Dedifferentiated amniotic fluid mesenchymal stem cell (primary cell): ENCODE results near the gene EXOSC3.
"Not testable (repeated sequence)": the region's sequence is repeated elsewhere in the genome, so short reads cannot be mapped to it uniquely, and the experiment has no call there.

Experiments
- DNase-seq: peaks from one replicate; pipeline ENCODE4 v3.0.0-alpha.2; 2016; ENCODE audit errors: extremely low spot score

The EXOSC3 gene

GRCh38 chr9:37775216-37775919, 9.5 kb downstream of the EXOSC3 start:
- no peak for DNase-seq

DNA sequence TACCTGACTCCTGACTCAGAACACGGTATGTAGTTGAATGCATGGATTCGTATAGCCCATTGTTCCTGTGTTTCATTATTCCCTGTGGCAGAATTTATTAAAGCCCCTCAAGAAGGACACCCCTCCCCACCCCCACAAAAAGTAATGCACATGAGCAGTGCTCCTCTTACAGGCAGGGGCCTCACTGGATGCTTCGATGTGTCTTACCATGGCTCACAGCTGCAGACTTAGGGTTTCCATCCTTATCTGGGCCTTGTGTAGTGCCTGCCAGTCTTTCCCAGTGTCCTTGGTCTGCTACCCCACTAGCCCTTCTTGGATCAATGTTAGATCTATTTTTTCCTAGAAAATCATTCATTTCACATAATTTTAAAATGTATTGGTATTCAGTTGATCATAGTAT, 14.9 kb downstream of the EXOSC3 start:
- no peak for DNase-seq

DNA sequence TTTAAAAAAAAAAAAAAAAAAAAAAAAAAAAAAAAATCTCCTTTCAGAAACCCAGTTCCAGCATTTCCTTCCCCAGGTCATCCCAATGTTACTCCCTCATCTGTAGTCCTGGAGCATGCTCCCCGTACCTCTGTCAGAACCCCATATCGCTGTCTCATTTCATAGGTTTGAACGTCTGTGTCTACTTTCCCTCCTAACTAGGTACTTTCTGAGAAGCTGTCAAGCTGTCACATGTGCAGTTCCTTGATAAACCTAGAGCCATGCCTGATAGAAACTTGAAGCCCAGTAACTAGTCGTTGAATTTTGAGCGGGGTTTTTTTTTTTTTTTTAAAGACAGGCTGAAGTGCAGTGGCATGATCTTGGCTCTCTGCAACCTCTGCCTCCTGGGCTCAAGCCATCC, 15.6 kb downstream of the EXOSC3 start:
- DNase-seq: no peak

GRCh38 chr9:37765263-37765662, 19.6 kb downstream of the EXOSC3 start:
- DNase-seq: not testable (repeated sequence)

DNA sequence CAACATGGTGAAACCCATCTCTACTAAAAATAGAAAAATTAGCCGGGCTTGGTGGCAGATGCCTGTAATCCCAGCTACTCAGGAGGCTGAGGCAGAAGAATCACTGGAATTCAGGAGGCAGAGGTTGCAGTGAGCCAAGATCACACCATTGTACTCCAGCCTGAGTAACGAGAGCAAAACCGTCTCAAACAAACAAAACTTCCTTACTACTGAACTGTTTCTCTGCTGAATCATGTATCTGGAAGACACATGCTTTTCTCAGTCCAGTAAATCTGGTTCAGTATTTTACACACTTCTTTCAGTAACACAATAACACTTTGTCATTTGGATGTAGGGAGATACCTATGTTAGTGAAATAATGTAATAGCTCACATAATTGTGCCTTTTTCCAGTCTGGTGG, 23.4 kb downstream of the EXOSC3 start:
- peak; percentile 19 for DNase-seq

GRCh38 chr9:37760416-37761161, 24.3 kb downstream of the EXOSC3 start:
- DNase-seq: no peak

DNA sequence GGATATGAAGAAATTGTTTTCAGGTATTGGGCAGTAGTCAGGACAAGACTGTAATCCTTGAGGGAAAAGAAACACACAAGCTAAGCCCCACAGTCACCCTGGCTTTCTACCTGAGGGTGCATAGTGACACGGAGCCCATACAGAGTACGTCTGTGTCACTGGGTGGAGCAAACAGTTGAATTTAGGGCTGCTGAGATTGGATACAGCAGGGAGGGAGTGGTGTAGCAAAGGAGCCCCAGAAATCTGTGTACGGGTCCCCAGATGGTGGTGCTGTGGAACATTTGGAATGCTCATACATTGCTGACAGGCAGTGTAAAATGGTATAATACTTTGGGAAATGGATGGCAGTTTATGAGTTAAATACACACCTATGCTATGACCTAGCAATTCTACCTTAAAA, 26.1 kb downstream of the EXOSC3 start:
- DNase-seq: no peak

DNA sequence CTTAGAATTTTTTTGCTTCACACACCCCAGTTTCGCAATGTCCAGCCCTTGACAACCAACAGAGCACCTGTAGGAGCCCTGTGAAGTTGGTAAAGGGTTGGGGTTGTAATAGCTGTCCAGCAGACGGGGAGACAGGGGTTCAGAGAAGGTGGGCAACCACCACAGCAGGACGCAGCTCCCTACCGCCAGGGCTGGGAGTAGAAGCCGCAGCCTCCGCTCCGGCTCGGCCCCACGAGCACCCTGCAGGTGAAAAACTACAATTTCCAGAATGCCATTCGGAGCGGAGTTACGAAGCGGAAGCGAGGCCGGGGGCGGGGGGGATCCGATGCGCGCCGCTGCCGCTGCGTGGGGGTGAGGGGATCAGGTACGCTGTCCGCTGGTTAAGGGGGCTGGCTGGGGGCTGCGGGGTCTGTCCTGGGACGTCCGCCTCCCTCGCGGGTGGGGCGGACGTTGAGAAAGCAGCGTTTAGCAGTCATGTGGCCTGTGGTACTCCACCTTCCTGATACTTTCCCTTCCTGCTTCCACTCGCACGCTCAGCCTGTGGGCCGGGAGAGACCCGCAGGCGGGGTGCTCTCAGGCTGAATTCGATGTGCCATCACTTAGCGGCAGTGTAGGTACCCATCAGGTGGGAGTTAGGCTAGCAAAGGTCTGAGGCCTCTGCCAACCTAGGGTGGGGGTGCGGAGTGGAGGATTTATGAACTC, 31.2 kb downstream of the EXOSC3 start, which contains the start of gene TRMT10B:
TRMT10B (plus strand) TSS at position 317 of the 702 bp plus-strand sequence. CDS start 8,127 bp downstream, outside the sequence.
- DNase-seq: peak; percentile 33

GRCh38 chr9:37752642-37753488, 32.0 kb downstream of the EXOSC3 start:
- DNase-seq: no peak

DNA sequence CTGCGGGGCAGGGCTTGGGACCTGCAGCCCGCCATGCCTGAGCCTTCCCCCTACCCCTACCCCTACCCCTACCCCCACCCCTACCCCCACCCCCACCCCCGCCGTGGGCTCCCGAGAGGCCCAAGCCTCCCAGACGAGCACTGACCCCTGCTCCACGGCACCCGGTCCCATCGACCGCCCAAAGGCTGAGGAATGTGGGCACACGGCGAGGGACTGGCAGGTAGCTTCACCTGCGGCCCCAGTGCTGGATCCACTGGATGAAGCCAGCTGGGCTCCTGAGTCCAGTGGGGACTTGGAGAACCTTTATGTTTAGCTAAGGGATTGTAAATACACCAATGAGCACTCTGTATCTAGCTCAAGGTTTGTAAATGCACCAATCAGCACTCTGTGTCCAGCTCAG, 32.8 kb downstream of the EXOSC3 start:
- not testable (repeated sequence) for DNase-seq

GRCh38 chr9:37751704-37752103, 33.2 kb downstream of the EXOSC3 start:
- DNase-seq: not testable (repeated sequence)

DNA sequence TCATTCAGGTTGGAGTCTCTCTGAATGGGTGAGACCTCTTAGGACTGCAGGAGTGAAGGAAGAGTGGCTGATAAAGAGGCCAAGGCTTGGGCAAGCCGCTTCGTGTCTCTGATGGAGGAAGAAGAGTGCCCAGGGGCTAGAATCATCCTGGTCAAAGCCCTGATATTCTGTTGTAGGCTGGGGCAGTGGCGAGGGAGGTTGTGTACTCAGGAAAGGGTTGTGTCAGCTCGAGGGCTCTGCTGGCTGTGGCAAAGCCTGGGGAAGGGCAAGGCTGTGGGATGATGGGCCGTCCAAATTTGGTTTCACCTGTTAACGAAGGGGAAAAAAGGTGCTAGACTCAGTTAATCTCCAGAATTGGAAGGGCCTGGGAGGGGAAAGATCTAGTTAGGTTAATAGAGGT, 33.7 kb downstream of the EXOSC3 start:
- no peak for DNase-seq

DNA sequence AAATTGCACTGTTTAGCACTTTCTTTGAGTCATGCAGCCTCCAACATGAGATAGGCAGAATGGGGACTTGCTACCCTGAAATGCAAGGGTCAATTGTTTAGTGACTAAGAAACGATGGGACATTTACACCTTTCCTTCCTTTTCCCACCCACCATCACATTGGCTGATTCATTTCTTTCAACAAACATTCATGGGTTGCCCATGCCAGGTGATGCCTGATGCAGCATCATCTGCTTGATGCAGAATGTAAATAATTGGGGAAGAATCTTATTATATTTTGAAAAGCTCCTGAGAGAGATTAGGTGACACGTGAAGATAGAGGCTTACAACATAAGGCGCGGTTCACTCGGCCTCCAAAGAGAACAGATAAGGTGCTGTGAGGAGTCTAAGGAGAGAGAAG, 35.7 kb downstream of the EXOSC3 start:
- no peak for DNase-seq

DNA sequence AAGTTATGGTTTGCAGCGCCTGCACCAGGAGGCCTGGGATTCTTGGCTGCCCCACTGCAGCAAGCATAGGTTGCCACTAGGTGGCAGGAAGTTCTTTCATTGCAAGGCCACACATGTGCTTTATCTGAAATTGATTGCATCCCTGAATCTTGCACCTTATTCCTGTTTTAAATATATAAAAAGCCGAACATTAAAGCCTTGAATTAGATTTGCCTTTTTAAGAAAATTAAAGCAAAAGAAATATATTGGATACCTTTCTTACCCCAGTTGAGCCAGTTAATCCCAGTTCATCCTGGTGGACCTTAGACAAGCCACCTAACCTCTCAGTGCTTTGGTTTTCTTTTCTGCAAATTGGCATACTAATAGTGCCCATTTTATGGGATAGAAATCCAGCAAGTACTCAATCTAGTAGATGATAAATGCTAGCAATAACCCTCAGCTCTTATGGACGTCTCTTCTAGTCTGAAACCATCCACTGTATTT, 37.6 kb downstream of the EXOSC3 start:
- DNase-seq: peak; percentile 53

DNA sequence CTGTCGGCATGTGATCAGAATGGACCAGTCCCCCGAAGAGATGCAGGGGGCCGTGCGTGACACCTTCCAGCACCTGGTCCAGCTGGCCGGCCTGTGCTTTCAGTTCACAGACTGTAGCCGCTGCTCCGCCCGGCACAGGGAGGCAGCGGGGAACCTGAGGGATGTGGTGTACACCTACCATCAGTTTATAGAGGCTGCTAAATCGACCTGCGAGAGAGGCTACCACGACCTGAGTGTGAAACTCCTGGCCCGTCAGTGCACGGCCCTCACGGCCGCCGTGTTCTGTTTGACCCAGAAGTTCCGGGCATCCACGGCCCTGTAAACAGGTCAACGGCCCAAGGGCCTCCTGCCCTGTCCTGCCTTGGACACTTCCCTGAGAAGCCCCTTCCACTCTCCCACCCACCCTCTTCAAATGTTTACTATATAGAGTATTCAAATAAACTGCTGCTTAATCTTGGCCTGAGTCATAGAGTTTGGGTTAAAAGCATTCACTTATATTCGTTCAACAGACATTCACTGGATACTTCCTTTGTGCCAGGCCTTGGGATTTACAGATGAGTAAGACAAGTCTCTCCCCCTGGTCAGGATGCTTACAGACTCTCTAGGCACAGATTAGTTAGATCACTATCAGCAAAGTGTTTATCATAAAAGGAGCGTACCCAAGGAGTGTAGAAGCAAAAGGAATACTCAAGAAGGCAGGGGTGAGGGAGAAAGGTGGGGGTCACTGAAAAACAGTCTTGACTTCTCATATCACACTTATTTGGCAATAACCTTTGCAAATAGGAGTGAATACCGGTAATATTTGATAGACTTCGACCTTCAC, 38.2 kb downstream of the EXOSC3 start:
- DNase-seq: no peak

DNA sequence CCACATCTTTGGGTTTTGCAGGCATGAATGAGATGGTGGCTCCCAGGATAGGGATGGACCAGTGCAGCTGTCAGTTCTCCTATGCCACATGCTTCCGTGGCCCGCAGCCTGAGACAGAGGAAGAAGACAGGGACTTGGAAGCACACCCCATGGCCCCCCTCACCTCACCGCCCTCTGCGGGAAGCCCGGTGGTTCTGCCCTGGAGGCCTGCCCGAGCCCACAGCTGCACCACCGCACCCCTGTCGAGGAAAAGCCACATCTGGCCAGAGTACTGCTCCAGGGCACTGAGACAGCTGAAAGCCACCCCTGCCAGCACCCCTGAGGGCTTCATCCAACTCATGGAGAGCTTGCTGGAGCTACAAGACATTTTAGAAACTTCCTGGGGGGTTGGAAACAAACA, 38.9 kb downstream of the EXOSC3 start:
- DNase-seq: no peak

DNA sequence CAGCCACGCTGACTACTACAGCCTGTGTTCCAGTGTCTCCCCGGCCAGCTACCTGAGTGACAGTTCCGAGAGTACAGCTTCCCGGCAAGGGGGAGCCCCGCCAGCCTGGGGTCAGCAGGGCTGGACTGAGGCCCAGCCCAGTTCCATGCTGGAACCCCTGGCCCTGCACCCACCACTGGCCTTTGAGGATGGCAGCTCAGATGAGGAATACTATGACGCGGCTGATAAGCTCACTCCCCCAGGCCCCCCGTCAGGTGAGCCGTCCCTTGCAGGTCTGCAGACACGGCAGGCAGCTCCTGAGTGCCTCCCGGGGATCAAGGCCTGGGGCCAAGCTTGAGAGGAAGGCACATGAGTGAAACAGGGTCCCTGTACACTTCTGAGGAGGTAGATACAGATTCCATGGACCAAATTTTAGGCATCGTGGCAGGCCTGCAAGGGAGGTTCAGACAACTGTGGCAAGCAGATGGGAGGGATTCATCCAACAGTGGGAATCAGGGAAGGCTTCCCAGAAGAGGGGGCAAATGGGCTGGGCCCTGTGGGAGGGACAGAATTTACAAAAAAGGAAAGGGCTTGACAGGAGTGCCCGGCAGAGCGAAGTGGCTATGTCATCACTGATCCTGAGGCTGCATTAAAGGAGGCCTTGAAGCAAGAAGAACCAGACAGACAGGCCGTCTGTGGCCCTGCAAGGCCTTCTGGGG, 44.1 kb downstream of the EXOSC3 start:
- DNase-seq: no peak

DNA sequence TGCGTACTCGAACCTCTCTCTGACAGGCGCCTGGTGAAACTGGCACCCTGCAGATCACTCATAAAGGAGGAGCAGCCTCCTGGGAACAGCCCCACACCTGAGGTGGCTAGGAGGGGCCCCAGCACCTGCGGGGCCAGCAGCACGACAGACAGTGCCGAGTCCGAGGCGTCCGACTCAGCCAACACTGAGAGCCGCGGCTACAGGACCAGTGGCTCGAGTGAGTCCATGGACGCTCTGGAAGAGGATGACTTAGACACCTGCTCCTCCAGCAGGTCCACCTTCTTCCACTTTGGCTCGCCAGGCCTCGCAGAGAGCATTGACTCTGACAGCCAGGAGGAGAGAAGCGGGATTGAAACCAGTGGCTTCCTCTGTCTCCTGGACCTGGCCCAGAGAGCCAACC, 44.7 kb downstream of the EXOSC3 start:
- no peak for DNase-seq

DNA sequence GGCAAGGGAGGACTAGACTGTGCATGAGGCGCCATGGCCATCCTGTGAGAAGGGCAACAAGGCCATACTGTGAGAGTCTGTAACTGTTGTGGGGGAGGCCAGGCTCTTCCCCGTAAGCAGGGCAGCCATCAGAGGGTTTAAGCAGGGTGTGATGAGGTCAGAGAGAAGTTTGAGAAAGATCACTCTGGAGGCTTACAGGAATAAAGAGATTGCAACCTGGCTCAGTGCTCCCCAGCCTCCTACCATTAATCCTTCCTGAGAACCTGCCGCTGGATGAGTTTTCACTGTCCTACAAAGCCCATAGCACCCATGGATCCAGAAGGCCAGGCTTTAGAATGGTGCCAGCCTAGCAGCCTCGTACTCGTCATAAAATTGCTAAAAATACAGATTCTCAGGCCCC, 45.6 kb downstream of the EXOSC3 start:
- no peak for DNase-seq

GRCh38 chr9:37732952-37733351, 51.9 kb downstream of the EXOSC3 start:
- DNase-seq: no peak
